ENCODE data around the gene CWC27. TPM values are rescaled to one million over a fixed set of nuclear protein-coding genes. Genes with fewer than 3 reads are reported as not detected.

The CWC27 gene
- total and polyA plus RNA-seq, 8 donors, result 5.8 to 25.7 (median 14.3) TPM; not detected in 1

DNA sequence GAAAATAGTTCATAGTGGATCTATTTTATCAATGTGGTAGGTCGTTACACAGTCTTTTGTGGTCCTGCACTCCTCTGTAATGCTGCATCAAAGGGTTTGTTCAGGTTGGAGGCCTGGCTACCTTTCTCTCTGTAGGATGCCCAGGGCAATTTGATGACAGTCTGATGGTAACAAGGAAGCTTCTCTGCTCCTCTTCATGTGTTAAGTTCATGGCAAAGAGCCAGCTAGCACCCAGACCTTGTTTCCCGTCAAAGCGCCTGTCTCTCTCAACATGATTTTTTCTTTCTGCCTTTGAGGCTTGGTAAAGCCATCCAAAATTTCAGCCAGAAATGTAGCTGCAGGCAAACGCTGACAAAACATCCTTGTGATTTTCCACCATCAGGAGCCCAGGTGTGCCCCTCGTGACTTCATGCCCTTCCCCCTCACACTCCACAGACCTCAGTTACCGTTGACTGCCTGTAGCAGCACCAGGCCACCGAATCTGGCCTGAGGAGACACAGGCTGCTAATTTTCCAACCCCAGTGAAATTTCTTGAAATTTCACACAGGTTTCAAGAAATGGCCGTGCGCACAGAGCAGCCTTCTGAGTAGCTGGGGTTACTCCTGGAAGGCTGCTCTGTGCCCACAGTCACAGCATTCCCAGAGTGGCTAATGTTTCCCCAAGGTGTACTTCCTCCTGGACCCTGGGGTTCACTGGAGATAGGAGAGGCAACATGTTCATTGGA lies 292.7 kb downstream of the CWC27 start:
- H3K36me3 ChIP-seq, result no peaks in the 10 kb centered on the region
- TF ChIP-seq, protein P1, sequence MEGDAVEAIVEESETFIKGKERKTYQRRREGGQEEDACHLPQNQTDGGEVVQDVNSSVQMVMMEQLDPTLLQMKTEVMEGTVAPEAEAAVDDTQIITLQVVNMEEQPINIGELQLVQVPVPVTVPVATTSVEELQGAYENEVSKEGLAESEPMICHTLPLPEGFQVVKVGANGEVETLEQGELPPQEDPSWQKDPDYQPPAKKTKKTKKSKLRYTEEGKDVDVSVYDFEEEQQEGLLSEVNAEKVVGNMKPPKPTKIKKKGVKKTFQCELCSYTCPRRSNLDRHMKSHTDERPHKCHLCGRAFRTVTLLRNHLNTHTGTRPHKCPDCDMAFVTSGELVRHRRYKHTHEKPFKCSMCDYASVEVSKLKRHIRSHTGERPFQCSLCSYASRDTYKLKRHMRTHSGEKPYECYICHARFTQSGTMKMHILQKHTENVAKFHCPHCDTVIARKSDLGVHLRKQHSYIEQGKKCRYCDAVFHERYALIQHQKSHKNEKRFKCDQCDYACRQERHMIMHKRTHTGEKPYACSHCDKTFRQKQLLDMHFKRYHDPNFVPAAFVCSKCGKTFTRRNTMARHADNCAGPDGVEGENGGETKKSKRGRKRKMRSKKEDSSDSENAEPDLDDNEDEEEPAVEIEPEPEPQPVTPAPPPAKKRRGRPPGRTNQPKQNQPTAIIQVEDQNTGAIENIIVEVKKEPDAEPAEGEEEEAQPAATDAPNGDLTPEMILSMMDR (IDR thresholded peaks at IDR 0.05), result no peak
- no peak for TF ChIP-seq EP300 (IDR thresholded peaks at IDR 0.05)
- no peak for TF ChIP-seq POLR2A (IDR thresholded peaks at IDR 0.05)
- no peak for TF ChIP-seq POLR2AphosphoS5 (IDR thresholded peaks at IDR 0.05)
- intact Hi-C loops (cut with DNase I; ENCODE audit: low total_unique reads), result no loop called here
- H3K4me3 ChIP-seq, result no peak overlapping the region
- H3K4me1 ChIP-seq, result peaks cover 0 to 17% (median 9%) of the 10 kb centered on the region in 4 donors
- 79 to 86% (median 83%) methylated on average over 9 of the region's 9 CpGs for WGBS, 5 donors
- no peaks in the 10 kb centered on the region for H3K9me3 ChIP-seq
- no peaks in the 10 kb centered on the region for H3K27me3 ChIP-seq
- DNase-seq, result no peak
- no peak overlapping the region for H3K27ac ChIP-seq

DNA sequence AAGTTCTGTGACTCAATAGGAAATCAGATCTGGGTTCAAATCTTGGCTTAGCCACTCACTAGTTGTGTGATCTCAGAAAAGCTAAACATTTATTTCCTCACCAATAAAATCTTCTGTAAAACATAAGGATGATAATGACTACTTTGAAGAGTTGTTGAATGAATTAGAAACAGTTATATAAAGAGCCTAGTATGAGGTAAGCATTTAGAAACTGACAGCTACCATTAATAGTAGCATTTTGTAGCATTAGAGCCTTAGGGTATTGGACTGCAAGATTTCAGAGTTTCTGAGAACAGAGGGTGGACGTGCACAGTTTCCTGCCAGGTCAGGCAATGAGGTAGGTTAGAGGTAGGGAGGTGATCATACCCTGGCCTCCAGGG lies 293.2 kb downstream of the CWC27 start:
- TF ChIP-seq POLR2A (IDR thresholded peaks at IDR 0.05) (no peak), POLR2AphosphoS5 (IDR thresholded peaks at IDR 0.05) (no peak), EP300 (IDR thresholded peaks at IDR 0.05) (no peak)
- TF ChIP-seq, protein P1 (IDR thresholded peaks at IDR 0.05), result no peak
- no peaks in the 10 kb centered on the region for H3K9me3 ChIP-seq
- no peaks in the 10 kb centered on the region for H3K27me3 ChIP-seq
- DNase-seq, result no peak
- intact Hi-C loops (cut with DNase I; ENCODE audit: low total_unique reads), result no loop called here
- no peaks in the 10 kb centered on the region for H3K36me3 ChIP-seq
- H3K27ac ChIP-seq, result peak overlapping the region in 2 of 5 donors; percentile 64 to 71
- peaks cover 0 to 20% (median 10%) of the 10 kb centered on the region in 4 donors for H3K4me1 ChIP-seq
- WGBS, 5 donors, result 80 to 96% (median 90%) methylated on average over 1 of the region's 1 CpG
- no peak overlapping the region for H3K4me3 ChIP-seq

DNA sequence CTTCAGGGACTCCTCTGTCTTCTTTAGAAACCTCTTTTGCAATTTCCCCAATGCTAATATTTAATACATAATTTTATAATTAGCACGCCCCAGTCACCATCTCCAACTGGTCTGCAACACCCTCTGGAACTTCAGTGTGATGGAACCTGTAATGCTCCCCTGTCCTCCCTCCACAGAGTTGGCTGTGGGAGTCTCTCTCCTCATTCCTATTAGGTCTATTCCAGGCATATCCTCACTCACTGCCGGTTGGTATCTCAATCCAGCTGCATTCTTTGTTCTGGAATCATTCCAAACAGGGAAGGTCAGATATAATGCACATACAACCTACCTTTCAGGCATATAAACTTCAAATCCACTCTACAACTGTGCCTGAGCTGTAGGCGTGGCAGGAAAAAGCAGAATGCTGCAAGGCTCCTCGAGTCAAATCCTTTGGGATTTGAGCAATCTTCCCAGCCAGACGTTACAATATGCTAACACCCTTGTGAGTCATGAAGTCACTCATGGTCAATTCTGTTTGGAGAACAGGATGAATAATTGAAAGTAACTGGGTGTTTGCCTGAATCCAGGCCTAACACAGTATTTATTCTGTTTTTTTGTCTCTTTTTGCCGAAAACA lies 293.8 kb downstream of the CWC27 start:
- TF ChIP-seq POLR2A (IDR thresholded peaks at IDR 0.05) (no peak), POLR2AphosphoS5 (IDR thresholded peaks at IDR 0.05) (peak in 2 of 3 donors; percentile 30 to 65)
- H3K9me3 ChIP-seq, result no peaks in the 10 kb centered on the region
- WGBS, 5 donors, result 39 to 50% (median 41%) methylated on average over 6 of the region's 6 CpGs
- no peaks in the 10 kb centered on the region for H3K36me3 ChIP-seq
- H3K27me3 ChIP-seq, result no peaks in the 10 kb centered on the region
- H3K4me1 ChIP-seq, result peaks cover 0 to 20% (median 10%) of the 10 kb centered on the region in 4 donors
- H3K4me3 ChIP-seq, result no peak overlapping the region
- peak in 1 of 2 donors; percentile 54 for DNase-seq
- intact Hi-C loops (cut with DNase I; ENCODE audit: low total_unique reads), result no loop called here
- peak overlapping the region in 4 of 5 donors; percentile 11 to 74 (median 68) for H3K27ac ChIP-seq

DNA sequence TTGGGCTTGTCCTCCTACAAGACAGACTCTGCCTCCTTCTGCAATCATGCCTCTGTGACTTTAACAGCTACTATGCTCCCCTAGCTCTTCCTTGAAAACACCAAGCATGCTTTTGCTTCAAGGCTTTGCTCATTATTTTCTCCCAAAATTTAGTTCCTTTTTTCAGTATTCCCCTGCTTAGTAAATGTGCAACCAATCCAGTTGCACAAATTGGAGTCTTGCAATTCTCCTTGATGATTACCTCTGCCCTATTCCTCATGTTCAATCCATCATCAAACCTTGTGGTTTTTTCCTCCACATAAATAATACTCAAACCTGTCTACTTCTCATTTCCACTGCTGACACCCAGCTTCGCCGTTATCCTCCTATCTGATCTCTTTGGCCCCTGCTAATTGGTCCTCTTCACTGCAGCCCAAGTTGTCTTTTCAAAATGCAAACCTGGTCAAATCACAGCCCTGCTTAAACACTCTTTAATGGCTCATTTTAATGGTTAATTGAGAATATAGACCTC lies 296.3 kb downstream of the CWC27 start:
- WGBS, 5 donors, result 85 to 92% (median 90%) methylated on average over 2 of the region's 2 CpGs

More for the DNA sequence above, 296.3 kb downstream of the CWC27 start:
- H3K27ac ChIP-seq, result no peak overlapping the region
- H3K36me3 ChIP-seq, result no peaks in the 10 kb centered on the region
- no peaks in the 10 kb centered on the region for H3K27me3 ChIP-seq
- TF ChIP-seq EP300 (IDR thresholded peaks at IDR 0.05) (no peak), POLR2A (IDR thresholded peaks at IDR 0.05) (no peak), POLR2AphosphoS5 (IDR thresholded peaks at IDR 0.05) (no peak)
- TF ChIP-seq, protein P1 (IDR thresholded peaks at IDR 0.05), result no peak
- DNase-seq, result no peak
- H3K4me3 ChIP-seq, result no peak overlapping the region
- no peaks in the 10 kb centered on the region for H3K9me3 ChIP-seq
- intact Hi-C loops (cut with DNase I; ENCODE audit: low total_unique reads), result no loop called here
- H3K4me1 ChIP-seq, result peaks cover 0 to 20% (median 10%) of the 10 kb centered on the region in 4 donors

All from stomach (tissue), 9 donors.